ENCODE measurements around the gene PCDHGA1.
A peak's percentile ranks its signal among the peaks of the same experiment; 100 is the strongest.

Gene PCDHGA1

GRCh38 chr5:141515141-141515540, 184.8 kb downstream of the PCDHGA1 start:
- no peak for DNase-seq

- no peak for DNase-seq
These were observed 185.8 kb downstream of the PCDHGA1 start for GRCh38 chr5:141515946-141516671.

DNA sequence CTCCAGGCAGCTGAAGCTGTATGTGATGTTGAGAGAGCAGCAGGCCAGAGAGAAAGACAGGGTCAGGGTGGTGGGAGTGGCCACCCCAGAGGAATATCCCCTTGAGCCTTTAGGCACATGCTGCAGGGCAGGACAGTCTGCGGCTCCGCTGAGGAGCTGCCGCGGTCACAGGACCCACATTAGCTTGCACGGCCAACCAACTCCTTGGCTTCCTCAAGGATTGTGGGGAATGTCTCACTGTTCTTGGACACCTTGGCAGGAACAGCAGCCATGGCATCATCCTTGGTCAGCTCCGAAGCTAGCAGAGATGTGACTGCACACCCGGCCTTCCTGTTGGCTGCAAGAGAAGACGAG, 186.3 kb downstream of the PCDHGA1 start:
- no peak for DNase-seq

- DNase-seq, result no peak
These were observed 187.0 kb downstream of the PCDHGA1 start for GRCh38 chr5:141517312-141517711.

- no peak for DNase-seq
These were observed 187.7 kb downstream of the PCDHGA1 start for GRCh38 chr5:141517880-141518617.

- DNase-seq, result no peak
These were observed 188.3 kb downstream of the PCDHGA1 start for GRCh38 chr5:141518618-141519015.

GRCh38 chr5:141519605-141520565, 189.6 kb downstream of the PCDHGA1 start:
- no peak for DNase-seq

- DNase-seq, result no peak
These were observed 191.0 kb downstream of the PCDHGA1 start for GRCh38 chr5:141521244-141521781.

- no peak for DNase-seq
These were observed 192.0 kb downstream of the PCDHGA1 start for GRCh38 chr5:141522301-141522700.

DNA sequence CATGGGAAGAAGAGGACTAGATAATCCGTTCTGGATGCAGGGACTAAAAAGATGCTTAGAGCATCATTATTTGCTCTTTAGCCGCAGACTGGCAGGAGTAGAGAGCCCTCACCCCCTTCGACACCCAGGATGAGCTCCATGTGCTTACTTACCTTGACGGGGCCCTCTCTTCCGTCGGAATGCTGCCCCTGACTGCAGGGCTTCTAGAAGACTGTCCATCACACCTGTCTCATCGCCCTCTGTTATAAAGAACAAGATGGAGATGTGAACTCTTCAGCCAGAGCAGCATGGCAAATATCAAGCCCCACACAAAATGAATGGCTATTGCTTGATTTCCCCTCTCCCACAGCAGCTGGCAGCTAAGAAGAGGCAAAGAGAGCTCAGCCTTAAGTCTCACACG, 193.7 kb downstream of the PCDHGA1 start:
- no peak for DNase-seq

- DNase-seq, result peak; percentile 10 to 64 (median 29)
These were observed 194.6 kb downstream of the PCDHGA1 start for GRCh38 chr5:141524604-141525597.

GRCh38 chr5:141525653-141526052, 195.3 kb downstream of the PCDHGA1 start:
- no peak for DNase-seq

DNA sequence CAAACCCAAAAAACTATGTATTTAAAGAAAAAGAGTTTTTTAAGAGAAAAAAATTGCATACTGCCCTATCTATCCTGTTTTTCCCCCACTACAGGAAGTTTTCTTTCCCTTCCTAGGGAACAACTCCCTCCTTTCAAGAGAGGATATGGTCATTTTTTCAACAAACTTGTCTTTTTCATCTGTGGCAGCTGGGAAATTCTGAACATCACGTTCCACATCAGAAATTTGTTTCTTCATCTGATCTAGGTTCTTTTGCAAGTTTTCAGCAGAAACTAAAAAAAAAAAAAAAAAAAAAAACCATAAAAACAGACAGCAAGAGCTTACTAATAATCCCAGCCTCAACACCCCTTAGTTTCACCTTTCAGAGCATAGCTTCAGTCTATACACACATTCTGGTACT, 197.1 kb downstream of the PCDHGA1 start:
- DNase-seq, result no peak

DNA sequence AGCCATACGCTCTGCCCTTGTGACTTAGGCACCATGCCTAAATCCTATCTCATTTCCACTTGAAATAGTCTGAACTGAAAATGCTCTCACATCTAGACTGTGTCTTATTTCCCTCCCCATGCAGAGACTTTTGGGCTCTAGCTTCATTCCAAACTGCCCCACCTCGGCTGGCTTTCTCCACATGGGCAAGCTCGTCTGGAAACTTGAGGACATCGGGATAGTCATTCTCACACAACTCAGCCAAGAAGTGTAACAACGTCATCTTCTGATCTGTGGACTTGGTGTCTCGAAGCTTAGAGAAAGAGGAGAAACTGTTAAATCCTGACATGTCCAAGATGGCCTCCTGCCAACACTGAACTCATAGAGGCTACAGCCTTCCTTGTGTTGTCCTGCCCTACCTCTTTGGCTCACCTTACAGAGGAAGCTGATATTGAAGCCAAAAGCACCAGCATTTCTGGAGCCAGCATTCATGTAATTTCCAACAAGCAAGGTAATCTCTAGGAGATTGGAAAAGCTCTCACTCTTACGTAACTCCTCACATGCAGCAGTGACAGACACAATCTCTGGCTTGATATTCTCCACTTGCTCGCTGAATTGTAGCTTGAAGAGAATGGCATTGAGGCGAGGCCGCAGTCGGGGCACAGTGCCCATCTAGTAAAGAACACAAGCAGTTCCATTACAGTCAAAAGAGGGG, 198.1 kb downstream of the PCDHGA1 start:
- no peak for DNase-seq

DNA sequence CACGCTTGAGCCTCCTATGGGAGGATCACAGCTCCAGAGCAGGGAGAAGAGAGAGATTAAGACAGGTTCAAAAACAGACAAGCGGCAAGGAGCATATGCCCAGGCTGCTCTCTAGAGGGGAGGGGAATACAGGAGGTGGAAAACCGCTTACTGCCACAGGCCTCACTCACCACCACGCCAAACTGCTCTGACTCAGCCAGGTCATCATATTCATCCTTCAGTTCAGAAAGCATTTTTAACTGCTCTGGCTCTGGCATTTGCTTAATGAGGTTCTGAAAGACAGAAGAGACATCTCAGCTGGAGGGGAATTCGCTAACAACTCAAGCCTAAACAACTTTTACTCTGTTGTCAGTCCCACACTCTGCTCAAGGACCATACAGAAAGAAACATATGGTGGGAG, 198.7 kb downstream of the PCDHGA1 start:
- DNase-seq, result no peak

DNA sequence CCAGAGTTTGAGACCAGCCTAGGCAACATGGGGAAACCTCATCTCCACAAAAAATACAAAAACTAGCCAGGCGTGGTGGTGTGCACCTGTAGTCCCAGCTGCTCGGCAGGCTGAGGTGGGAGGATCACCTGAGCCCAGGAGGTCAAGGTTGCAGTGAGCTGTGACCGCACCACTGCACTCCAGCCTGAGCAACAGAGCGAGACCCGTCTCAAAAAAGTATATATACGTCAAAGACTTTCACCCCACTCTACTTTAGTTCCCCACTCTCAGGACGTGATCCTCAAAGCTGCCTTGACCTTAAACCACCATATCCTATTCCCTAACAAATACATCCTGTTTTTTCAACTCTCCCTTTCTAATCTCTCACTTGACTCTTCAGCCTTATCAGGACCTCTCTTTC, 199.6 kb downstream of the PCDHGA1 start:
- DNase-seq, result no peak

DNA sequence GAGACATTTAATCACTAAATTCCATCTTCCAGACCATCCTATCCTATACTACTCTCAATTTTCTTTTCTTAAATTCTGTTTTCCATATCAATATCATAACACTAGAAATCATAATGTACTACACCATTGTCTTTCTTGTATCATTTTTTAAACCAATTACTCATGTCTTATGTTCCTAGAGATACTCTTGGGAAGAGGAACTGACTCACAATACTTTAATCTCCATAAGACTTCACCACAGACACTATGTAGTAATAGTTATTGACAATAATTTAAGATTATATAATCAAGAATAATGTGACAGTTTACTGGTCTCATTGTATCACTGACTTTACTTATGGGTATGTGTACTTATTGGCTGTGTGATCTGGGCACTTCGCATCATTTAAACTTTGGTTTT, 202.4 kb downstream of the PCDHGA1 start:
- DNase-seq, result no peak

DNA sequence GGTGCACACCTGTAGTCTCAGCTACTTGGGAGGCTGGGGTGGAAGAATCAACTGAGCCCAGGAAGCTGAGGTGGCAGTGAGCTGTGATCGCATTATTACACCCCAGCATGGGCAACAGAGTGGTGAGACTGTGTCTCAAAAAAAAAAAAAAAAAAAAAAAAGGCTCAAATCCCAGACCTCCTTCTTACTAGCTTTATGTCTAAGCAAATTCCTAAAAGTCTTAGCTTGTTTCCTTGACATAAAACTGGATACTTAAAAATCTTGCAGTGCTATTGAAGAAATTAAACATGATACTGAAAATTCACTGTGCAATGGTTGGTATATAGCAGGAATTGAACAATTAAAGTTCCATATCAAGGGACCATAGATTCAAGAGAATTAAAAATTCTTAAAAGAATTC, 203.6 kb downstream of the PCDHGA1 start:
- DNase-seq, result no peak

DNA sequence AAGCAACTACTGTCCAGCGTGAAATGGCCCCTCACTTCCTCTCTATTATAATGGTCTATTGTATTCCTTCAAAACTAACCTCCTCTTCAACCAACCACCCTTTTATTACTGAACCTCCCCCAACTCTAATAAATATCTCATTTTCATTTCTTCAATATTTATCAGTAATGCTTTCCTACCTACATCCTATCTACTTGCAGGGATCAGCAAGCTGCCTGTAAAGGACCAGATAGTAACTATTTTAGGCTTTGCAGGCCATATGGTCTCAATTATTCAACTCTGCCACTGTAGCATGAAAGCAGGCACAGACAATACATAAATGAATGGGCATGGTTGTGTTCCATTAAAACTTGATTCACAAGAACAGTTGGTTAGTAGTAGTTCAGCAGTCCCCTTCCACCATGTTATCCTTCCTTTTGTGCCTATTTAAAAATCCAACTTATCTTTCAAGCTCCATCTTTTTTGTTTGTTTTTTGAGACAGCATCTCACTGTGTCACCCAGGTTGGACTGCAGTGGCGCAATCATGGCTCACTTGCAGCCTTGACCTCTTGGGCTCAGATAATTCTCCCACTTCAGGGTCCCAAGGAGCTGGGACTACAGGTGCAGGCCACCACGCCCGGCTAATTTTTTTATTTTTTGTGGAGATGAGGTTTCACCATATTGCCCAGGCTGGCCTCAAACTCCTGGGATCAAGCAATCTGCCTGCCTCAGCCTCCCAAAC, 204.3 kb downstream of the PCDHGA1 start:
- no peak for DNase-seq

GRCh38 chr5:141543053-141543452, 212.7 kb downstream of the PCDHGA1 start:
- no peak for DNase-seq

- DNase-seq, result no peak
These were observed 217.2 kb downstream of the PCDHGA1 start for GRCh38 chr5:141547488-141547887.
